GM23248 (cell line): Measurements from ENCODE around the gene BIRC5.

ENCODE experiments used
- EZH2 ChIP-seq: fragments of 200-600 bp; sonication (generic); IDR thresholded peaks from 2 replicates; pipeline ENCODE4 v1.6.1; 2018; ENCODE audit warnings: antibody characterized with exemption, mild to moderate bottlenecking; ENCODE audit not compliant: insufficient read depth, poor library complexity, severe bottlenecking
- EZH2phosphoT487 ChIP-seq: fragments of 200-600 bp; sonication (generic); IDR thresholded peaks from 2 replicates; pipeline ENCODE4 v1.6.1; 2018; ENCODE audit warnings: antibody characterized with exemption, moderate library complexity, mild to moderate bottlenecking, low read depth; ENCODE audit not compliant: insufficient read depth

- TF ChIP-seq EZH2 (no peak), EZH2phosphoT487 (no peak)
These were observed 43.1 kb upstream of the BIRC5 start for GRCh38 chr17:78170692-78171590.
